Measurements from ENCODE around the gene TBC1D22B.

TBC1D22B gene

GRCh38 chr6:37357288-37357687, 99.7 kb downstream of the TBC1D22B start:
- peaks cover 58% of the 10 kb centered on the region for H3K79me2 ChIP-seq (ENCODE audit: control insufficient read depth, low read length)
- no peak overlapping the region for H3K4me2 ChIP-seq (ENCODE audit: low read length)
- H3K27ac ChIP-seq (ENCODE audit: low read depth, low read length), result no peak overlapping the region

GRCh38 chr6:37357860-37358259, 100.3 kb downstream of the TBC1D22B start:
- Histone ChIP-seq H3K36me3 (ENCODE audit: control insufficient read depth, low read length) (peaks cover 39% of the 10 kb centered on the region), H3K9me2 (replicated peaks; ENCODE audit: control insufficient read depth, low read length) (no peaks in the 10 kb centered on the region), H3K79me2 (ENCODE audit: control insufficient read depth, low read length) (peaks cover 58% of the 10 kb centered on the region), H3K4me2 (ENCODE audit: low read length) (no peak overlapping the region), H3K27me3 (ENCODE audit: control insufficient read depth, low read length) (no peaks in the 10 kb centered on the region), H3K4me1 (ENCODE audit: control insufficient read depth, low read length) (peaks cover 28% of the 10 kb centered on the region), H3K4me3 (ENCODE audit: low read length) (no peak overlapping the region), H3K9me3 (ENCODE audit: control insufficient read depth, insufficient read depth, low read length) (no peaks in the 10 kb centered on the region), H3K27ac (ENCODE audit: low read depth, low read length) (no peak overlapping the region), H4K20me1 (ENCODE audit: control insufficient read depth, insufficient read depth, low read depth, low read length) (peaks cover 19% of the 10 kb centered on the region), H3F3A (ENCODE audit: control insufficient read depth, insufficient read depth) (no peaks in the 10 kb centered on the region)
- TF ChIP-seq, protein P1, sequence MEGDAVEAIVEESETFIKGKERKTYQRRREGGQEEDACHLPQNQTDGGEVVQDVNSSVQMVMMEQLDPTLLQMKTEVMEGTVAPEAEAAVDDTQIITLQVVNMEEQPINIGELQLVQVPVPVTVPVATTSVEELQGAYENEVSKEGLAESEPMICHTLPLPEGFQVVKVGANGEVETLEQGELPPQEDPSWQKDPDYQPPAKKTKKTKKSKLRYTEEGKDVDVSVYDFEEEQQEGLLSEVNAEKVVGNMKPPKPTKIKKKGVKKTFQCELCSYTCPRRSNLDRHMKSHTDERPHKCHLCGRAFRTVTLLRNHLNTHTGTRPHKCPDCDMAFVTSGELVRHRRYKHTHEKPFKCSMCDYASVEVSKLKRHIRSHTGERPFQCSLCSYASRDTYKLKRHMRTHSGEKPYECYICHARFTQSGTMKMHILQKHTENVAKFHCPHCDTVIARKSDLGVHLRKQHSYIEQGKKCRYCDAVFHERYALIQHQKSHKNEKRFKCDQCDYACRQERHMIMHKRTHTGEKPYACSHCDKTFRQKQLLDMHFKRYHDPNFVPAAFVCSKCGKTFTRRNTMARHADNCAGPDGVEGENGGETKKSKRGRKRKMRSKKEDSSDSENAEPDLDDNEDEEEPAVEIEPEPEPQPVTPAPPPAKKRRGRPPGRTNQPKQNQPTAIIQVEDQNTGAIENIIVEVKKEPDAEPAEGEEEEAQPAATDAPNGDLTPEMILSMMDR (IDR thresholded peaks at IDR 0.05; ENCODE audit: low read depth, low read length, poor library complexity, severe bottlenecking), result no peak
- no peak for TF ChIP-seq EZH2phosphoT487 (IDR thresholded peaks at IDR 0.05; ENCODE audit: borderline replicate concordance, low read length)

More at GRCh38 chr6:37357288-37357687, 99.7 kb downstream of the TBC1D22B start:
- no peaks in the 10 kb centered on the region for H3K9me2 ChIP-seq (replicated peaks; ENCODE audit: control insufficient read depth, low read length)
- no peaks in the 10 kb centered on the region for H3K9me3 ChIP-seq (ENCODE audit: control insufficient read depth, insufficient read depth, low read length)
- TF ChIP-seq, protein P1 (IDR thresholded peaks at IDR 0.05; ENCODE audit: low read depth, low read length, poor library complexity, severe bottlenecking), result no peak
- TF ChIP-seq EZH2phosphoT487 (IDR thresholded peaks at IDR 0.05; ENCODE audit: borderline replicate concordance, low read length), result no peak
- peaks cover 34% of the 10 kb centered on the region for H3K36me3 ChIP-seq (ENCODE audit: control insufficient read depth, low read length)
- H3K4me1 ChIP-seq (ENCODE audit: control insufficient read depth, low read length), result peaks cover 28% of the 10 kb centered on the region
- no peaks in the 10 kb centered on the region for H3K27me3 ChIP-seq (ENCODE audit: control insufficient read depth, low read length)
- no peaks in the 10 kb centered on the region for H3F3A ChIP-seq (ENCODE audit: control insufficient read depth, insufficient read depth)
- peaks cover 19% of the 10 kb centered on the region for H4K20me1 ChIP-seq (ENCODE audit: control insufficient read depth, insufficient read depth, low read depth, low read length)
- no peak overlapping the region for H3K4me3 ChIP-seq (ENCODE audit: low read length)

- TF ChIP-seq, protein P1 (IDR thresholded peaks at IDR 0.05; ENCODE audit: low read depth, low read length, poor library complexity, severe bottlenecking), result no peak
- TF ChIP-seq EZH2phosphoT487 (IDR thresholded peaks at IDR 0.05; ENCODE audit: borderline replicate concordance, low read length), result no peak
- Histone ChIP-seq H3K9me3 (ENCODE audit: control insufficient read depth, insufficient read depth, low read length) (no peaks in the 10 kb centered on the region), H3K4me1 (ENCODE audit: control insufficient read depth, low read length) (peaks cover 21% of the 10 kb centered on the region), H4K20me1 (ENCODE audit: control insufficient read depth, insufficient read depth, low read depth, low read length) (peaks cover 19% of the 10 kb centered on the region), H3K79me2 (ENCODE audit: control insufficient read depth, low read length) (peaks cover 56% of the 10 kb centered on the region), H3K4me2 (ENCODE audit: low read length) (no peak overlapping the region), H3F3A (ENCODE audit: control insufficient read depth, insufficient read depth) (no peaks in the 10 kb centered on the region), H3K36me3 (ENCODE audit: control insufficient read depth, low read length) (peaks cover 44% of the 10 kb centered on the region), H3K9me2 (replicated peaks; ENCODE audit: control insufficient read depth, low read length) (no peaks in the 10 kb centered on the region), H3K4me3 (ENCODE audit: low read length) (no peak overlapping the region), H3K27ac (ENCODE audit: low read depth, low read length) (no peak overlapping the region), H3K27me3 (ENCODE audit: control insufficient read depth, low read length) (no peaks in the 10 kb centered on the region)
Observed at GRCh38 chr6:37359039-37359438, 101.5 kb downstream of the TBC1D22B start.

Measured in DOHH2 (cell line).